ENCODE results near the gene TAS2R30.

- TF ChIP-seq GATA1 (IDR thresholded peaks at IDR 0.05; ENCODE audit: low read depth, low read length) (no peak), POLR2A (IDR thresholded peaks at IDR 0.05; ENCODE audit: low read length) (no peak)
Measured at GRCh38 chr12:11152725-11153124, 18.3 kb upstream of the TAS2R30 start.
